Small intestine (tissue), 7 donors: ENCODE data around the gene CLDN19. TPM values are rescaled to one million over a fixed set of nuclear protein-coding genes. Genes with fewer than 3 reads are reported as not detected.
"Not testable (repeated sequence)": the region's sequence is repeated elsewhere in the genome, so short reads cannot be mapped to it uniquely, and the experiment has no call there.

Source experiments
- DNase-seq, 2 donors: peaks; one replicate each; pipeline versions ENCODE4 v3.0.0 to v3.0.0-alpha.2; 2013
- FAIRE-seq: peaks from 2 replicates; lab custom pipeline; 2012; peaks lifted over from hg19 to GRCh38; lab: Jason Lieb, UNC
- H3K27ac ChIP-seq, 3 donors: one replicate each; pipeline ENCODE4 v1.5.1; 2013; ENCODE audit warnings: low read length in 2 of 3, mild to moderate bottlenecking in 2 of 3, control low read depth in 1 of 3, inconsistent platforms in 1 of 3, low read depth in 1 of 3, moderate library complexity in 1 of 3
- H3K27me3 ChIP-seq, 3 donors: one replicate each; pipeline ENCODE4 v1.6.1; 2013; ENCODE audit warnings: low read length in 3 of 3, inconsistent platforms in 1 of 3; ENCODE audit not compliant: control insufficient read depth in 3 of 3, insufficient read depth in 3 of 3
- H3K36me3 ChIP-seq, 3 donors: one replicate each; pipeline ENCODE4 v1.6.1; 2013; ENCODE audit warnings: low read length in 3 of 3, inconsistent platforms in 1 of 3, low read depth in 1 of 3, mild to moderate bottlenecking in 1 of 3, moderate library complexity in 1 of 3; ENCODE audit not compliant: control insufficient read depth in 3 of 3, insufficient read depth in 2 of 3
- H3K4me1 ChIP-seq, 3 donors: one replicate each; pipeline ENCODE4 v1.6.1; 2013; ENCODE audit warnings: low read length in 2 of 3, inconsistent platforms in 1 of 3, low read depth in 1 of 3, mild to moderate bottlenecking in 1 of 3, moderate library complexity in 1 of 3; ENCODE audit not compliant: control insufficient read depth in 3 of 3, insufficient read depth in 2 of 3
- H3K4me3 ChIP-seq, 3 donors: one replicate each; pipeline ENCODE4 v1.5.1; 2013; ENCODE audit warnings: low read length in 3 of 3, control low read depth in 1 of 3, inconsistent platforms in 1 of 3, low read depth in 1 of 3, mild to moderate bottlenecking in 1 of 3, moderate library complexity in 1 of 3
- H3K9me3 ChIP-seq, 2 donors: one replicate each; pipeline ENCODE4 v1.6.1; 2013; ENCODE audit warnings: low read depth in 1 of 2, low read length in 1 of 2; ENCODE audit not compliant: control insufficient read depth in 2 of 2, insufficient read depth in 1 of 2
- WGBS, 3 donors: extraction: QIAGEN DNeasy Blood & Tissue Kit; methylation state at CpG; one replicate each; pipeline ENCODE4 v1.1.7; 2013; 5-methylcytosine and 5-hydroxymethylcytosine counted together
- polyA plus RNA-seq, 4 donors: library from polyadenylated mRNA; stranded (reverse) in 3 of 4; unstranded in 1 of 4; fragments of 200-250 nt in 3 of 4; fragments of 120-200 nt in 1 of 4; gene quantifications; one replicate each; pipeline versions ENCODE4 v1.2.1 to v1.2.3, GENCODE V29; 2013
- donor health status: healthy with polysubstance abuse.
- donor health status: control.
- donor health status: control.
- donor health status: Bipolar disorder and iron deficiency.
- donor health status: healthy.

The CLDN19 gene
- polyA plus RNA-seq, 4 donors, result 0.18 to 8.4 TPM; not detected in 2

- FAIRE-seq (no peak), DNase-seq (peak in 1 of 2 donors; percentile 62)
- Histone ChIP-seq H3K4me1 (peaks cover 0 to 16% (median 2%) of the 10 kb centered on the region in 3 donors), H3K9me3 (no peaks in the 10 kb centered on the region), H3K27me3 (no peaks in the 10 kb centered on the region), H3K4me3 (no peak overlapping the region), H3K36me3 (no peaks in the 10 kb centered on the region), H3K27ac (no peak overlapping the region)
- 79 to 85% (median 83%) methylated on average over 7 of the region's 7 CpGs for WGBS, 3 donors
These were observed 5.6 kb downstream of the CLDN19 start for GRCh38 chr1:42734201-42735035.

- Histone ChIP-seq H3K36me3 (no peaks in the 10 kb centered on the region), H3K9me3 (no peaks in the 10 kb centered on the region), H3K27me3 (no peaks in the 10 kb centered on the region), H3K4me1 (peaks cover 0 to 16% (median 2%) of the 10 kb centered on the region in 3 donors), H3K4me3 (no peak overlapping the region), H3K27ac (no peak overlapping the region)
- WGBS, 3 donors, result 82 to 88% (median 87%) methylated on average over 12 of the region's 12 CpGs
- DNase-seq (no peak), FAIRE-seq (no peak)
These were observed 6.4 kb downstream of the CLDN19 start for GRCh38 chr1:42733415-42734200.

DNA sequence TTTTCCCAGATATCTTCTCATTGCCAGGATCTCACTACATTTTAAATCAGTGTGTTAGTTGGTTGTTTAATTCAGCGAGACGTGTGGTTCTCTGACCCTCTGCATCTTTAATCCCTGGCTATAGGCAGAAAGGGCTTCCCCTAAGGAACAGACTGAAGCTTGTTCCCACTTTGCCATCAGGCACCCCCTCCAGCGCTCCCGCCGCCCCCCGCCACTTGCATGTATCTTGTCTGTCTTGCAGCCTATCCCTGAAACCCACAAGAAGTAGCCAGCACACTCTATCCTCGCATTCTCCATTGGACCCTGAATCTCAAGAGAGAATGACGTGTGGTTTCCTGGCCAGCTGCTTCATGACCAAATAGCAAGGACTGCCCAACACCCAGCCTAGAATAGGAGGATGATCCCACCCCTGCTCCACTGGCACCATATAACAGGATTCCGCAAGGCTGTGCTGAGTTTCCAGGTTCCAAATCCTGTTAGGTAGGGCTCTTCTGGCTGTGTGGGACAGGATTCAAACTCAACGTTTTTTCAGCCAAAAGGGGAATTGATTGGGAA is 7.8 kb downstream of the CLDN19 start:
- no peak overlapping the region for H3K27ac ChIP-seq
- FAIRE-seq, result no peak
- WGBS, 3 donors, result 76 to 81% (median 80%) methylated on average over 10 of the region's 10 CpGs

DNA sequence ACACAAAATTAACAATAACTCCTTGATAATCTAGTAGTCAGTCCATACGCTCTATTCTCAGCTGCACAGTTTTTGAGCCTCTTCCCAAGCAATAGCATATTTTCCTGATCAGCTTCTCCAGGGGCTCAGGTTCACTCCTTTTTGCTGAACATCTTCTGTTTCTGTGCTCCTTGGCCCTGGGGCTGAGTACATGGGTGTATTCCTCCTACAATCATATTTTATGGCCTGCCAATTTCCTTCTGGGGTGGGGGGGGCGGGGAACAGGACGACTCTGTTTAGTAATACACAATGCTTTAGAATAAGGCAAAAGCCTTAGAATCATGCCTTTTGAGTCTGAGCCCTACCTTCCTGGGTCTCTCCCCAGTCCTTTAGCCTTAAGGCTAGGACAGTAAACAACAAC is 8.5 kb downstream of the CLDN19 start:
- no peak for FAIRE-seq

More for the DNA sequence above, 7.8 kb downstream of the CLDN19 start:
- no peak overlapping the region for H3K4me3 ChIP-seq
- no peak for DNase-seq
- H3K36me3 ChIP-seq, result no peaks in the 10 kb centered on the region
- H3K27me3 ChIP-seq, result no peaks in the 10 kb centered on the region
- H3K4me1 ChIP-seq, result peaks cover 0 to 16% (median 2%) of the 10 kb centered on the region in 3 donors
- H3K9me3 ChIP-seq, result no peaks in the 10 kb centered on the region

GRCh38 chr1:42730988-42731387 is 9.0 kb downstream of the CLDN19 start:
- H3K36me3 ChIP-seq, result no peaks in the 10 kb centered on the region
- H3K4me3 ChIP-seq, result no peak overlapping the region
- WGBS, 3 donors, result 57 to 62% (median 58%) methylated on average over 4 of the region's 4 CpGs
- H3K27ac ChIP-seq, result no peak overlapping the region
- H3K9me3 ChIP-seq, result no peaks in the 10 kb centered on the region
- FAIRE-seq, result no peak
- no peaks in the 10 kb centered on the region for H3K27me3 ChIP-seq
- DNase-seq, result peak; percentile 28 to 46
- H3K4me1 ChIP-seq, result peaks cover 0 to 16% (median 2%) of the 10 kb centered on the region in 3 donors

More for the DNA sequence above, 8.5 kb downstream of the CLDN19 start:
- peak; percentile 49 to 60 for DNase-seq
- Histone ChIP-seq H3K36me3 (no peaks in the 10 kb centered on the region), H3K4me1 (peaks cover 0 to 16% (median 2%) of the 10 kb centered on the region in 3 donors), H3K9me3 (no peaks in the 10 kb centered on the region), H3K4me3 (no peak overlapping the region), H3K27ac (no peak overlapping the region), H3K27me3 (no peaks in the 10 kb centered on the region)
- WGBS, 3 donors, result 18 to 56% (median 38%) methylated on average over 3 of the region's 3 CpGs

- DNase-seq (no peak), FAIRE-seq (no peak)
- Histone ChIP-seq H3K27me3 (no peaks in the 10 kb centered on the region), H3K36me3 (no peaks in the 10 kb centered on the region), H3K27ac (no peak overlapping the region), H3K9me3 (no peaks in the 10 kb centered on the region), H3K4me1 (peaks cover 0 to 15% (median 2%) of the 10 kb centered on the region in 3 donors), H3K4me3 (no peak overlapping the region)
- WGBS, 3 donors, result 83 to 92% (median 88%) methylated on average over 3 of the region's 3 CpGs
These were observed 10.0 kb downstream of the CLDN19 start for GRCh38 chr1:42730002-42730401.

GRCh38 chr1:42725820-42726219 is 14.2 kb downstream of the CLDN19 start:
- H3K4me1 ChIP-seq, H3K4me3 ChIP-seq, H3K27ac ChIP-seq, FAIRE-seq, H3K27me3 ChIP-seq, DNase-seq, H3K36me3 ChIP-seq, H3K9me3 ChIP-seq: not testable (repeated sequence)
- 95 to 99% (median 98%) methylated on average over 4 of the region's 4 CpGs for WGBS, 3 donors

- 43 to 69% (median 53%) methylated on average over 6 of the region's 6 CpGs for WGBS, 3 donors
- peaks cover 0 to 13% (median 0%) of the 10 kb centered on the region in 3 donors for H3K4me1 ChIP-seq
- peaks cover 0 to 4% (median 0%) of the 10 kb centered on the region in 3 donors for H3K36me3 ChIP-seq
- DNase-seq (no peak), FAIRE-seq (no peak)
- H3K27ac ChIP-seq, result no peak overlapping the region
- H3K4me3 ChIP-seq, result no peak overlapping the region
- no peaks in the 10 kb centered on the region for H3K27me3 ChIP-seq
- H3K9me3 ChIP-seq, result no peaks in the 10 kb centered on the region
These were observed 16.5 kb downstream of the CLDN19 start for GRCh38 chr1:42723511-42723910.
